Measurements from ENCODE around the gene DIP2C.

DNA sequence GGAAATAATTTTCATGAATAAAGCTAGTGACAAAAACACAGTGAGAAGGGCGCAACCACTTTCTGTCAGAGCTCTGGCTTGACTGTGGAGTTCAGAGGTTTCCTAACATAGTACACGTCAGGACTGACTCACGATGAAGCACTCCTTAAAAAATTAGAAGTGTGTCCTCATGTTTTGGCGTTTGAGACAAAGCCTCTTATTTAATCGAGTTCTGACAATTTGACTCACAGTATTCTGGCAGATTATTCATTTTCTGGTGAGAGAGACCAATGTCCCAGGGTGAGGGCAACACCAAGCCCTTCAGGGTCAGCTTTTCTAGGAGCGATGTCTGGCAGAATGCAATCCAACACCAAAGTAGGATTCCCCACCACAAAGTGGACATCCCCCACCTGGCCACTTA, 108.7 kb downstream of the DIP2C start:
- TF ChIP-seq POLR2A (IDR thresholded peaks at IDR 0.05; ENCODE audit: low read depth, low read length) (no peak), POLR2AphosphoS5 (IDR thresholded peaks at IDR 0.05; ENCODE audit: low read depth, low read length) (no peak), TAF1 (IDR thresholded peaks at IDR 0.05; ENCODE audit: borderline replicate concordance, low read depth, low read length) (no peak)

Data from GM12892 (cell line).